ENCODE data around the gene CACTIN.

DNA sequence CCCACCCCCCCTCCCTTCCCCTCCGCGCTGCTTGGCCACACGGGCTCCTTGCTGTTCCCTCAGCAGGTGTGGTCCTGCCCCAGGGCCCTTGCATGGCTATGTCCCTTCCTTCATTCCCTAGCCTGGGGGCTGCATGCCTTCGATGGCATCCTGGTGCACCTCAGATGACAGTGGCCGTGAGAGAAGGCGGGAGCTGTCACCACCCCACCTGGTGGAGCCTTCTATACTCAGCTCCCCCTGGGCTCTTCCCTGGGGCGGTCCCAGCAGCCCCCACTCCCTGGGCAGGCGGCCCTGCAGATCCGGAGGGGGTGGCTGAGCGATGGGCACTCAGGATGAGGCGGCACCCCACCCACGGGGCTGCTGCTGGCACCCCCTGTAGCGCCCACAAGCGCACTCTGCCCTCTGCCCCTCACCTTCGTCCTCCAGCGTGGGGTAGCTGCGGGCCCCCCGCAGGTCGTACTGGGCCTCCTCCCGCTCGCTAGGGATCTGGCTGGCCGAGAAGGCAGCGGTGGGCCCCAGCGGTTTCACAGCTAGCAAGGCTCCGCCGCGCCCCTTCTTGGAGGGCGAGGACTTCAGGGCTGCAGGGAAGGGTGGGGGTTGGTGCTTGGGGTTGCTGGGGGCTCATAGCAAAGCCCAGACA lies 17.2 kb upstream of the CACTIN start:
- TF ChIP-seq, protein P1, sequence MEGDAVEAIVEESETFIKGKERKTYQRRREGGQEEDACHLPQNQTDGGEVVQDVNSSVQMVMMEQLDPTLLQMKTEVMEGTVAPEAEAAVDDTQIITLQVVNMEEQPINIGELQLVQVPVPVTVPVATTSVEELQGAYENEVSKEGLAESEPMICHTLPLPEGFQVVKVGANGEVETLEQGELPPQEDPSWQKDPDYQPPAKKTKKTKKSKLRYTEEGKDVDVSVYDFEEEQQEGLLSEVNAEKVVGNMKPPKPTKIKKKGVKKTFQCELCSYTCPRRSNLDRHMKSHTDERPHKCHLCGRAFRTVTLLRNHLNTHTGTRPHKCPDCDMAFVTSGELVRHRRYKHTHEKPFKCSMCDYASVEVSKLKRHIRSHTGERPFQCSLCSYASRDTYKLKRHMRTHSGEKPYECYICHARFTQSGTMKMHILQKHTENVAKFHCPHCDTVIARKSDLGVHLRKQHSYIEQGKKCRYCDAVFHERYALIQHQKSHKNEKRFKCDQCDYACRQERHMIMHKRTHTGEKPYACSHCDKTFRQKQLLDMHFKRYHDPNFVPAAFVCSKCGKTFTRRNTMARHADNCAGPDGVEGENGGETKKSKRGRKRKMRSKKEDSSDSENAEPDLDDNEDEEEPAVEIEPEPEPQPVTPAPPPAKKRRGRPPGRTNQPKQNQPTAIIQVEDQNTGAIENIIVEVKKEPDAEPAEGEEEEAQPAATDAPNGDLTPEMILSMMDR (conservative IDR thresholded peaks at IDR 0.05; ENCODE audit: low read depth, low read length): no peak
- no peak for TF ChIP-seq EZH2 (IDR thresholded peaks at IDR 0.05; ENCODE audit: borderline replicate concordance, low read depth, low read length, poor library complexity, severe bottlenecking)

Data from A673 (cell line).